ENCODE results near the gene RNF213.

GRCh38 chr17:80284631-80285030 lies 24.0 kb downstream of the RNF213 start:
- TF ChIP-seq CTCF (IDR thresholded peaks at IDR 0.05) (no peak), POLR2A (IDR thresholded peaks at IDR 0.05) (no peak)
